ENCODE measurements around the gene ARHGAP25. TPM values are rescaled to one million over a fixed set of nuclear protein-coding genes. Genes with fewer than 3 reads are reported as not detected.
A peak's percentile ranks its signal among the peaks of the same experiment; 100 is the strongest.

The ARHGAP25 gene
- total and polyA plus RNA-seq, 9 donors: 8.5 to 30.5 (median 13.0) TPM

GRCh38 chr2:68749345-68749744, 14.7 kb downstream of the ARHGAP25 start:
- intact Hi-C loops (cut with DNase I): loop anchor here in 3 of 4 donors (5.0 to 10.0 kb wide), 3 partner anchors 155 to 165 kb away; no protein-coding TSS in a partner anchor
- Histone ChIP-seq H3K36me3 (no peaks in the 10 kb centered on the region), H3K27ac (no peak overlapping the region), H3K27me3 (no peaks in the 10 kb centered on the region), H3K9me3 (no peaks in the 10 kb centered on the region), H3K4me3 (no peak overlapping the region), H3K4me1 (ENCODE audit: insufficient read depth) (no peaks in the 10 kb centered on the region)
- DNase-seq: no peak
- TF ChIP-seq CTCF (IDR thresholded peaks at IDR 0.05) (no peak), EP300 (IDR thresholded peaks at IDR 0.05) (no peak), POLR2A (IDR thresholded peaks at IDR 0.05) (no peak)
- WGBS, 3 donors: 94 to 96% (median 96%) methylated on average over 6 of the region's 6 CpGs

DNA sequence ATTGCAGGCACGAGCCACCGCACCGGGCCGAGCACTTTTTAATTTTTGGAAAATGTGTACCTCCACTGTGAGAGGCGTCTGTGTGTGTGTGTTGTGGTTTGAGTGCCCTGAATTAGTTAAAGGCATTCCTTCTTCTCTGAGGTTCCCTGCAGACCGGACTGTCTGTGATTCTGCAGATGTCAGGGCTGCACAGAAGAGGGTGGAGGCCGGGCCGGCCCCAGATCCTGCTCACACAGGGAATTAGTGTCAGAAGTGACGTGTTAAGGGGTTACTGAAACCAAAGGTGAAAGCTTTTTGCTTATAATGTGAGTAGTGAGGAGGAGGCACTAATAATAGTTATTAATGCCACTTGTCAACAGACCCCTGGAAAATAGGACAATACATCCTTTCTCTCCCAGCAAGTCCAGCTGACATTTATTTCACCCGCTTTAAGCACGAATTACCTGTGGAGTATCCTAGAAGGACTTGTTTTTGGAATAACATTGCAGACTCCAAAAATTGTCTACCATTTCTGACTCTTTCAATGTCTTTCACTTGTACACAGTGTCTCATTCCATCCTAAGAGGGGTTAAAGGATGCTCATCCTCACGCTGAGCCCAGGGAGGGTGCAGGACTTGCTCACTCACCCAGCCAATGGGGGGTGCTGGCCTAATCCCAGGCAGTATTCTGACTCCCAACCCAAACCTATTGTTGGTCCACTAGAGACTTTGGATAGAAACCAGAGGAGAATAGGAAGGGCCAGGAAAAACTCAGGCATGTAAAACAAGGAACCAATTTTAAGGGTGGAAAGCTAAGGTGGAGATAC, 16.2 kb downstream of the ARHGAP25 start:
- 96% methylated on average over 12 of the region's 12 CpGs for WGBS, 3 donors
- no peak for DNase-seq
- H3K36me3 ChIP-seq: no peaks in the 10 kb centered on the region
- intact Hi-C loops (cut with DNase I): loop anchor here in 1 of 4 donors (5.0 kb wide), 2 partner anchors 82 to 162 kb away; no protein-coding TSS in a partner anchor
- H3K4me1 ChIP-seq (ENCODE audit: insufficient read depth): no peaks in the 10 kb centered on the region
- H3K4me3 ChIP-seq: no peak overlapping the region
- no peaks in the 10 kb centered on the region for H3K9me3 ChIP-seq
- no peak overlapping the region for H3K27ac ChIP-seq
- TF ChIP-seq CTCF (IDR thresholded peaks at IDR 0.05): no peak
- TF ChIP-seq POLR2A (IDR thresholded peaks at IDR 0.05): no peak
- no peak for TF ChIP-seq EP300 (IDR thresholded peaks at IDR 0.05)
- H3K27me3 ChIP-seq: no peaks in the 10 kb centered on the region

- Histone ChIP-seq H3K27me3 (no peaks in the 10 kb centered on the region), H3K4me1 (ENCODE audit: insufficient read depth) (peaks cover 6% of the 10 kb centered on the region), H3K9me3 (no peaks in the 10 kb centered on the region), H3K27ac (no peak overlapping the region), H3K36me3 (no peaks in the 10 kb centered on the region), H3K4me3 (no peak overlapping the region)
- TF ChIP-seq CTCF (IDR thresholded peaks at IDR 0.05): peak; percentile 85 to 91 (median 87)
- TF ChIP-seq EP300 (IDR thresholded peaks at IDR 0.05): no peak
- WGBS, 3 donors: 18 to 19% (median 19%) methylated on average over 15 of the region's 15 CpGs
- intact Hi-C loops (cut with DNase I): loop anchor here in 1 of 4 donors (5.0 kb wide), 2 partner anchors 81 to 161 kb away; no protein-coding TSS in a partner anchor
- DNase-seq: peak; percentile 84 to 93 (median 91)
Measured at GRCh38 chr2:68751397-68752339, 17.1 kb downstream of the ARHGAP25 start.

GRCh38 chr2:68753318-68753717, 18.7 kb downstream of the ARHGAP25 start:
- no peak for DNase-seq
- no peaks in the 10 kb centered on the region for H3K36me3 ChIP-seq
- H3K9me3 ChIP-seq: no peaks in the 10 kb centered on the region
- no peak overlapping the region for H3K4me3 ChIP-seq
- intact Hi-C loops (cut with DNase I): loop anchor here in 1 of 4 donors (5.0 kb wide), 2 partner anchors 79 to 159 kb away; no protein-coding TSS in a partner anchor
- WGBS, 3 donors: 69 to 94% (median 70%) methylated on average over 4 of the region's 4 CpGs
- TF ChIP-seq CTCF (IDR thresholded peaks at IDR 0.05): no peak
- TF ChIP-seq POLR2A (IDR thresholded peaks at IDR 0.05): no peak
- TF ChIP-seq EP300 (IDR thresholded peaks at IDR 0.05): no peak
- H3K4me1 ChIP-seq (ENCODE audit: insufficient read depth): peaks cover 6% of the 10 kb centered on the region
- H3K27me3 ChIP-seq: no peaks in the 10 kb centered on the region
- no peak overlapping the region for H3K27ac ChIP-seq
